NT2/D1 (cell line): ENCODE data around the gene HOXD11.

Experiments used
- SUZ12 ChIP-seq: IDR thresholded peaks from 2 replicates; pipeline ENCODE4 v1.6.1; 2011; ENCODE audit not compliant: insufficient read length, insufficient read depth; ENCODE audit errors: extremely low read depth
- YY1 ChIP-seq: IDR thresholded peaks from 2 replicates; pipeline ENCODE4 v1.6.1; 2011; ENCODE audit not compliant: insufficient read length, insufficient read depth
- ZNF274 ChIP-seq: IDR thresholded peaks from 2 replicates; pipeline ENCODE4 v1.6.1; 2011; ENCODE audit warnings: mild to moderate bottlenecking, low read depth, low read length

GRCh38 chr2:176074919-176075425 lies 32.1 kb upstream of the HOXD11 start:
- TF ChIP-seq ZNF274 (no peak), SUZ12 (no peak), YY1 (no peak)
